Measurements from ENCODE around the gene DCAF8L2. TPM values are rescaled to one million over a fixed set of nuclear protein-coding genes. Genes with fewer than 3 reads are reported as not detected.

The DCAF8L2 gene
- polyA plus RNA-seq, 2 of the 4 experiments (the other 2 are of a cell fraction), result not detected

GRCh38 chrX:27728291-27728690, 138.1 kb downstream of the DCAF8L2 start:
- H3K9me3 ChIP-seq, result no peaks in the 10 kb centered on the region
- H3K27ac ChIP-seq, result no peak overlapping the region
- WGBS (ENCODE audit: missing lambda C conversion rate), result 8% methylated on average over 3 of the region's 3 CpGs
- DNase-seq (ENCODE audit: low read depth in 1 of 2, low spot score in 1 of 2), result peak in 1 of 2 experiments; percentile 2
- no peaks in the 10 kb centered on the region for H3K4me1 ChIP-seq
- FAIRE-seq, result peak; percentile 23
- no peak overlapping the region for H3K4me3 ChIP-seq
- ChIA-PET CTCF (no interaction called here), POLR2A (no interaction called here)
- no peak for TF ChIP-seq ZNF302 (CRISPR knock-in tag; IDR thresholded peaks at IDR 0.05)
- TF ChIP-seq FOSL2 (IDR thresholded peaks at IDR 0.05), result no peak
- no peak for TF ChIP-seq FOSL2 (CRISPR knock-in tag; IDR thresholded peaks at IDR 0.05)
- TF ChIP-seq FOSB (CRISPR knock-in tag; IDR thresholded peaks at IDR 0.05), result no peak
- TF ChIP-seq ELK1 (IDR thresholded peaks at IDR 0.05; ENCODE audit: low read depth, low read length), result no peak
- TF ChIP-seq KDM1A (IDR thresholded peaks at IDR 0.05; ENCODE audit: low read depth), result no peak
- TF ChIP-seq HOXA7 (CRISPR knock-in tag; IDR thresholded peaks at IDR 0.05), result no peak
- TF ChIP-seq RARB (CRISPR knock-in tag; IDR thresholded peaks at IDR 0.05), result no peak
- TF ChIP-seq PBX3 (IDR thresholded peaks at IDR 0.05), result no peak
- no peak for TF ChIP-seq FOXS1 (CRISPR knock-in tag; IDR thresholded peaks at IDR 0.05)
- no peak for TF ChIP-seq USF2 (IDR thresholded peaks at IDR 0.05)
- no peak for ATAC-seq
- no peak overlapping the region for H3K4me2 ChIP-seq

GRCh38 chrX:27731962-27732361, 141.8 kb downstream of the DCAF8L2 start:
- FAIRE-seq, result peak; percentile 54
- no peak for ATAC-seq
- CTCF ChIA-PET, result no interaction called here

GRCh38 chrX:27735914-27736313, 145.8 kb downstream of the DCAF8L2 start:
- ChIA-PET CTCF (no interaction called here), POLR2A (no interaction called here)
- 65% methylated on average over 3 of the region's 3 CpGs for WGBS (ENCODE audit: missing lambda C conversion rate)
- TF ChIP-seq RFX5 (IDR thresholded peaks at IDR 0.05), result no peak
- no peak for TF ChIP-seq MAFK (IDR thresholded peaks at IDR 0.05; ENCODE audit: partially characterized antibody)
- TF ChIP-seq JUNB (IDR thresholded peaks at IDR 0.05), result no peak
- no peak for TF ChIP-seq CTCF (IDR thresholded peaks at IDR 0.05)
- no peak for TF ChIP-seq HMGXB4 (CRISPR knock-in tag; IDR thresholded peaks at IDR 0.05; ENCODE audit: borderline replicate concordance)
- no peak for TF ChIP-seq RCOR1 (IDR thresholded peaks at IDR 0.05; ENCODE audit: low read depth, low read length)
- no peak for TF ChIP-seq TP53 (CRISPR knock-in tag; IDR thresholded peaks at IDR 0.05)
- no peak for TF ChIP-seq CEBPB (IDR thresholded peaks at IDR 0.05)
- no peak for TF ChIP-seq ZSCAN20 (CRISPR knock-in tag; IDR thresholded peaks at IDR 0.05)
- no peak for TF ChIP-seq E2F6 (IDR thresholded peaks at IDR 0.05; ENCODE audit: borderline replicate concordance, low read depth)
- no peak for TF ChIP-seq HEYL (CRISPR knock-in tag; IDR thresholded peaks at IDR 0.05)
- TF ChIP-seq MAZ (IDR thresholded peaks at IDR 0.05; ENCODE audit: borderline replicate concordance, low read depth, low read length), result no peak
- TF ChIP-seq PBX3 (IDR thresholded peaks at IDR 0.05), result no peak
- TF ChIP-seq RARB (CRISPR knock-in tag; IDR thresholded peaks at IDR 0.05), result no peak
- TF ChIP-seq HOXA7 (CRISPR knock-in tag; IDR thresholded peaks at IDR 0.05), result no peak
- TF ChIP-seq ATOH8 (CRISPR knock-in tag; IDR thresholded peaks at IDR 0.05; ENCODE audit: low read depth), result no peak
- no peak for TF ChIP-seq HOXB13 (CRISPR knock-in tag; IDR thresholded peaks at IDR 0.05; ENCODE audit: low read depth)
- DNase-seq (ENCODE audit: low read depth in 1 of 2, low spot score in 1 of 2) (no peak), FAIRE-seq (no peak), ATAC-seq (no peak)
- Histone ChIP-seq H3K9me3 (no peaks in the 10 kb centered on the region), H3K27ac (no peak overlapping the region), H3K4me2 (no peak overlapping the region), H3K4me1 (no peaks in the 10 kb centered on the region), H3K4me3 (no peak overlapping the region)

More at GRCh38 chrX:27731962-27732361, 141.8 kb downstream of the DCAF8L2 start:
- no peaks in the 10 kb centered on the region for H3K4me1 ChIP-seq
- POLR2A ChIA-PET, result no interaction called here
- H3K9me3 ChIP-seq, result no peaks in the 10 kb centered on the region
- DNase-seq (ENCODE audit: low read depth in 1 of 2, low spot score in 1 of 2), result no peak
- 44% methylated on average over 5 of the region's 5 CpGs for whole genome bisulfite sequencing (ENCODE audit: missing lambda C conversion rate)
- no peak overlapping the region for H3K4me2 ChIP-seq
- TF ChIP-seq MAFK (IDR thresholded peaks at IDR 0.05; ENCODE audit: partially characterized antibody), result peak; percentile 98
- TF ChIP-seq CHD2 (IDR thresholded peaks at IDR 0.05; ENCODE audit: low read length, partially characterized antibody), result no peak
- H3K27ac ChIP-seq, result no peak overlapping the region
- no peak overlapping the region for H3K4me3 ChIP-seq

Data from A549 (cell line).